H1 (cell line): ENCODE measurements around the gene MCEMP1. TPM values are rescaled to one million over a fixed set of nuclear protein-coding genes. Genes with fewer than 3 reads are reported as not detected.

Source experiments
- CHD7 ChIP-seq: fragments of 300-600 bp; sonication (generic); IDR thresholded peaks from 2 replicates; pipeline ENCODE4 v1.7.1; 2012; ENCODE audit warnings: low read length, moderate library complexity, mild to moderate bottlenecking, inconsistent platforms; ENCODE audit not compliant: insufficient replicate concordance
- FOSL1 ChIP-seq: IDR thresholded peaks from 2 replicates; pipeline ENCODE4 v1.6.1; 2011; ENCODE audit warnings: mild to moderate bottlenecking, low read depth, low read length, moderate library complexity; ENCODE audit not compliant: insufficient read depth
- HDAC6 ChIP-seq: IDR thresholded peaks from one replicate; pipeline ENCODE4 v1.7.1; 2012; ENCODE audit warnings: low read depth, mild to moderate bottlenecking, inconsistent platforms, low read length, moderate library complexity
- JUN ChIP-seq: IDR thresholded peaks from 2 replicates; pipeline ENCODE4 v1.6.1; 2011; ENCODE audit warnings: low read depth, mild to moderate bottlenecking, improper control_type of control experiment, low read length
- POLR2A ChIP-seq, 2 experiments: IDR thresholded peaks; 1 replicate in 1 of 2; 2 replicates in 1 of 2; pipeline ENCODE4 v1.6.1; 2011; ENCODE audit warnings: low read depth in 2 of 2, low read length in 2 of 2, mild to moderate bottlenecking in 2 of 2; ENCODE audit errors: control extremely low read depth in 1 of 2
- RNF2 ChIP-seq: fragments of 200-900, 300-1000 bp; sonication (generic); IDR thresholded peaks from 2 replicates; pipeline ENCODE4 v1.7.1; 2016; ENCODE audit warnings: borderline replicate concordance, low read depth, mild to moderate bottlenecking, antibody characterized with exemption, low read length; ENCODE audit not compliant: poor library complexity, severe bottlenecking; ENCODE audit errors: missing control alignments
- SIN3A ChIP-seq, 2 experiments: IDR thresholded peaks in 1 of 2; conservative IDR thresholded peaks in 1 of 2; 2 replicates each; pipeline ENCODE4 v1.6.1; 2011 to 2012; ENCODE audit warnings: low read length in 2 of 2, improper control_type of control experiment in 1 of 2, low read depth in 1 of 2, mild to moderate bottlenecking in 1 of 2
- SIRT6 ChIP-seq: IDR thresholded peaks from one replicate; pipeline ENCODE4 v1.7.1; 2012; ENCODE audit warnings: low read length, inconsistent platforms
- SIX5 ChIP-seq: IDR thresholded peaks from 2 replicates; pipeline ENCODE4 v1.6.1; 2011; ENCODE audit warnings: mild to moderate bottlenecking, low read depth, low read length
- SUZ12 ChIP-seq: fragments of 200-600 bp; sonication (generic); IDR thresholded peaks from 2 replicates; pipeline ENCODE4 v1.6.1; 2012; ENCODE audit warnings: mild to moderate bottlenecking, inconsistent platforms, low read length, moderate library complexity, mixed read lengths
- TBP ChIP-seq: IDR thresholded peaks from 2 replicates; pipeline ENCODE4 v1.6.1; 2011; ENCODE audit warnings: low read depth, low read length, improper control_type of control experiment
- polyA plus RNA-seq, 7 experiments: library from polyadenylated mRNA; depleted of rRNA in 3 of 7; stranded (reverse) in 5 of 7; unstranded in 2 of 7; fragments of >200 nt in 5 of 7; fragments of 200-250 nt in 2 of 7; gene quantifications; 1 replicate in 5 of 7; 2 replicates in 1 of 7; 4 replicates in 1 of 7; pipeline versions ENCODE4 v1.2.1 to v1.2.3, GENCODE V29; 2011 to 2013; ENCODE audit warnings: missing spikeins in 2 of 7, mixed read lengths in 2 of 7
- total RNA-seq: library from RNA; stranded (reverse); fragmentation: NEBNext Ultra II Directional; extraction: Animal tissue kit (Norgen Biotek cat#: 25700); gene quantifications from 2 replicates; pipeline ENCODE4 v1.2.1, GENCODE V29; 2021

The MCEMP1 gene
- total and polyA plus RNA-seq, 2 of the 8 experiments (the other 6 are each of a cell fraction or from before 2014, with no cell fraction given): not detected

GRCh38 chr19:7657131-7657751 lies 19.6 kb upstream of the MCEMP1 start (continued):
- TF ChIP-seq CHD7 (no peak), POLR2A (IDR thresholded peaks at IDR 0.05; ENCODE audit: control extremely low read depth in 1 of 2, low read depth in 2 of 2, low read length in 2 of 2) (no peak), SIRT6 (no peak), TBP (no peak), JUN (no peak), FOSL1 (no peak), HDAC6 (no peak), SUZ12 (no peak), SIX5 (no peak), RNF2 (no peak), SIN3A (conservative IDR thresholded peaks at IDR 0.05 in 1 of 2, IDR thresholded peaks at IDR 0.05 in 1 of 2; ENCODE audit: low read depth in 1 of 2, low read length in 2 of 2) (no peak)
